ENCODE data around the gene GPR143. TPM values are rescaled to one million over a fixed set of nuclear protein-coding genes. Genes with fewer than 3 reads are reported as not detected.

The GPR143 gene
- total and polyA plus RNA-seq, 2 of the 4 experiments (the other 2 are of a cell fraction), result 0.07 TPM; not detected in 1

GRCh38 chrX:9802737-9803136 is 37.1 kb upstream of the GPR143 start:
- peaks cover 7% of the 10 kb centered on the region for H3K9me3 ChIP-seq (ENCODE audit: control insufficient read depth, insufficient read depth, low read length)
- no peak overlapping the region for H3K4me2 ChIP-seq (ENCODE audit: low read depth, low read length)
- H3K23ac ChIP-seq (ENCODE audit: low read depth, low read length), result no peak overlapping the region
- no peak overlapping the region for H2BK15ac ChIP-seq (ENCODE audit: low read depth, low read length)
- H3K27me3 ChIP-seq (ENCODE audit: control insufficient read depth, insufficient read depth, low read length), result no peaks in the 10 kb centered on the region
- no peaks in the 10 kb centered on the region for H3K79me1 ChIP-seq (ENCODE audit: low read depth in 1 of 2, low read length in 2 of 2)
- no peak overlapping the region for H2BK5ac ChIP-seq (ENCODE audit: low read depth, low read length, poor library complexity, severe bottlenecking)
- no peaks in the 10 kb centered on the region for H4K20me1 ChIP-seq (ENCODE audit: insufficient read depth, low read length)
- no CpG with 5 or more reads among the region's 4 CpGs for WGBS, 2 experiments (ENCODE audit: extremely low coverage in 2 of 2, insufficient read length in 1 of 2)
- H3K9me1 ChIP-seq (ENCODE audit: insufficient read depth, low read length), result no peaks in the 10 kb centered on the region
- intact Hi-C loops (cut with micrococcal nuclease) (no loop called here), dilution Hi-C loops (cut with HindIII; ENCODE audit: low sequenced_read_pairs, unreplicated experiment) (no loop called here), in situ Hi-C loops (cut with MboI; ENCODE audit: low sequenced_read_pairs) (no loop called here)
- no peak for TF ChIP-seq RCOR1 (IDR thresholded peaks at IDR 0.05; ENCODE audit: insufficient replicate concordance, low read length)
- H2AFZ ChIP-seq (replicated peaks; ENCODE audit: low read length, poor library complexity), result no peak overlapping the region
- H4K5ac ChIP-seq (ENCODE audit: low read depth, low read length), result no peak overlapping the region
- POLR2A ChIA-PET (ENCODE audit: unreplicated experiment), result interaction anchor here (0.6 kb wide), 1 partner anchor 9 kb away, joined by 9 read pairs; no protein-coding TSS in a partner anchor
- H3K27ac ChIP-seq (ENCODE audit: insufficient read depth, low read length), result no peak overlapping the region
- DNase-seq (no peak), ATAC-seq (ENCODE audit: low read depth) (no peak)
- CTCF ChIA-PET, result no interaction called here
- no peak overlapping the region for H4K8ac ChIP-seq (ENCODE audit: low read depth in 2 of 2, low read length in 2 of 2)
- H3K14ac ChIP-seq (replicated peaks; ENCODE audit: low read depth, low read length), result no peak overlapping the region
- H2BK20ac ChIP-seq (ENCODE audit: low read depth, low read length), result no peak overlapping the region
- no peak overlapping the region for H2BK120ac ChIP-seq (ENCODE audit: low read depth, low read length)
- no peak overlapping the region for H2AK9ac ChIP-seq (replicated peaks; ENCODE audit: low read depth, low read length, poor library complexity)
- no peak overlapping the region for H3K9ac ChIP-seq (ENCODE audit: low read depth, low read length)
- no peak overlapping the region for H3K18ac ChIP-seq (ENCODE audit: low read depth, low read length)
- no peak overlapping the region for H3K4ac ChIP-seq (ENCODE audit: low read depth, low read length)
- no peak overlapping the region for H4K91ac ChIP-seq (ENCODE audit: insufficient read depth, low read depth, low read length)
- H3K4me1 ChIP-seq (ENCODE audit: control insufficient read depth, insufficient read depth, low read length), result no peaks in the 10 kb centered on the region
- H3K36me3 ChIP-seq (ENCODE audit: control insufficient read depth, insufficient read depth, low read length), result no peaks in the 10 kb centered on the region
- H2AK5ac ChIP-seq (ENCODE audit: low read depth, low read length), result no peak overlapping the region
- no peak overlapping the region for H3K4me3 ChIP-seq (ENCODE audit: insufficient read depth, low read depth, low read length)
- H3K56ac ChIP-seq (ENCODE audit: extremely low read depth, insufficient read depth, low read length), result no peak overlapping the region
- no TSS peak for BruUV-seq (replicated peaks)
